Dermis blood vessel endothelial cell (primary cell): Measurements from ENCODE around the gene MED15. TPM values are rescaled to one million over a fixed set of nuclear protein-coding genes. Genes with fewer than 3 reads are reported as not detected.

Source experiments
- DNase-seq: peaks from one replicate; pipeline ENCODE4 v3.0.0; 2010
- total RNA-seq: library from RNA; depleted of rRNA; stranded (reverse); fragments of >200 nt; gene quantifications from 2 replicates; pipeline ENCODE4 v1.2.3, GENCODE V29; 2014

The MED15 gene
- total RNA-seq, 1 donor from 2014 or later, result 33.0 TPM

DNA sequence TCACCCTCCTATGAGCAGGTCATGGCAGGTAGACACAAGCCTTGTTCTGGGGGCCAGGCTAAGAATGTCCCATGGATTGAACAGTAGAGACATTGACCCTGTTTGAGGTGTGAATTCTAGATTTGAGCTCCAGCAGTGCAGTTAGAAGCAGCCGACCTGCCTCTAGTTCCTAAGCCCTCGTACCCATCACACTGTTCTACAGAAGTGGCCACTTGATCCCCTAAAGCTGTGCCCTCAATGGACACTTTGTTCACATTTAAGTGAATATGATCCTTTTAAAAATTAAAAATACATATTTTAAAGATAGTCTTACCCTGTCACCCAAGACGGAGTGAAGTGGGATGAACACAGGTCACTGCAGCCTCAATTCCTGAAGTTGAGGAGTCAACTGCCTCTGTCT lies 122.0 kb downstream of the MED15 start:
- DNase-seq, result no peak

DNA sequence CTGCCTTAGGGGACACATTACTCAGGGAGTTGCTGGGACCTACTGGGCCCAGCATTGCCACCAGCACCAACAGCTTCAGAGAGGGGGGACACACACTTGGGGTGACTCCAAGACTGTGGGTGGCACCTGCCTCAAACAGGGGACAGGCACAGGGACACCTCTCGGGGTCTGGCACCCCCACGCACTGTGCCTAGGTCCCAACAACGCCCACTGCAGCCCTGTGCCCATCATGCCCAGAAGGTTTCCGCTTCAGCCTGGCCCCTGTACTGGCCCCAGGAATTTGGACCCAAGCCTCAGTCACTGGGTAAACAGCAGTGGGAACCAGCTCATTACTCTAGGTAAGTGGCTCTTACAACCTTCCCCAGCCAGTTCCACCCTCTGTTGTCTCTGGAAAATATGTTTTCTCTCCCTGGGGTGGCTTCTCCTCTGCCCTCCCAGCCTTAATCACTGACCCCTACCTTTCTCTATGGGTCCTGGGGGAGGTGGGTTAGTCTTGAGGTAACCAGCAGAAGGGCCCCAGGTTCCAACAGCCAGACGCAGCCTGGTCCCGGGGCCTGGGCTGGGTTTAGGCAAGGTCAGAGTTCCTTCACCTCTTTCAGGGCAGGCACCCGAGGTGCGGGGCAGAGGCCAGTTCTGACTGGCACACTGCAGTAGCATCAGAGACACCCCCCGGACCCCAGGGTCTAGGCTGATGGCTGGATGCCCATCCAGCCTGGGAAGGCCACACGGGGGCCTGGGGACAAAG lies 123.6 kb downstream of the MED15 start:
- DNase-seq, result no peak

DNA sequence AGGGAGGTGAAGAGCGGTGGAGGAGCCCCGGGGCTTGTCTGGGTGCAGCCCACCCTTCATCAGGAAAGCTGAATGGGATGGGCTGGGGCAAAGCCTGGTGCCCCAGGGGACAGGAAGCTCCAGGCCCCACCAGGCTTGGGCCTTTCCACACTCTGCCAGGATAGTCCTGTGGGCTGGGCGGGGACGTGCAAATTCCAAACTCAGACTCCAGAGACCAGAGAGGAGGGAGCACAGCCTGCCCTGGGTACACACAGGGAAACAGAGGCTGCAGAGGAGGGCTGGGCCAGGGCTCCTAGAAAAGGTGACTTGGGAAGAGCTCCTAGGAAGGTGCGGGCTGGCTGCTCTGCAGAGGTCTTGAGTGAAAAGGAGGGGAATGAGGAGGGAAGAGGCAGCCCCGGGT lies 124.7 kb downstream of the MED15 start:
- DNase-seq, result no peak

DNA sequence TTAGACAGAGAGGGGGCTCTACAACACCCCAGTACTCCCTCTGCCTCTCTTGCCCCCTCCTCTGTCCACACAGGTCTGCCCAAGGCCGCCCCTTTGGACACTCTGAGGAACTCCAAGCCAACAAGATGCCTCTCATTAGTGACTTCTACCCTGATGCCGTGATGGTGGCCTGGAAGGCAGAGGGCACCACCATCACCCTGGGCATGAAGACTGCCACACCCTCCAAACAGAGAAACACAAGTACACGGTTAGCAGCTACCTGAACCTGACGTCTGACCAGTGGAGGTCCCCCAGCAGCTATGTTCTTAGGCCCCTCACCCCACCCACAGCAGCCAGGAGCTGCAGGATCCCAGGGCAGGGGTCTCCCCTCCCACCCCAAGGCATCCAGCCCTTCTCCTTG lies 125.1 kb downstream of the MED15 start:
- DNase-seq, result no peak

DNA sequence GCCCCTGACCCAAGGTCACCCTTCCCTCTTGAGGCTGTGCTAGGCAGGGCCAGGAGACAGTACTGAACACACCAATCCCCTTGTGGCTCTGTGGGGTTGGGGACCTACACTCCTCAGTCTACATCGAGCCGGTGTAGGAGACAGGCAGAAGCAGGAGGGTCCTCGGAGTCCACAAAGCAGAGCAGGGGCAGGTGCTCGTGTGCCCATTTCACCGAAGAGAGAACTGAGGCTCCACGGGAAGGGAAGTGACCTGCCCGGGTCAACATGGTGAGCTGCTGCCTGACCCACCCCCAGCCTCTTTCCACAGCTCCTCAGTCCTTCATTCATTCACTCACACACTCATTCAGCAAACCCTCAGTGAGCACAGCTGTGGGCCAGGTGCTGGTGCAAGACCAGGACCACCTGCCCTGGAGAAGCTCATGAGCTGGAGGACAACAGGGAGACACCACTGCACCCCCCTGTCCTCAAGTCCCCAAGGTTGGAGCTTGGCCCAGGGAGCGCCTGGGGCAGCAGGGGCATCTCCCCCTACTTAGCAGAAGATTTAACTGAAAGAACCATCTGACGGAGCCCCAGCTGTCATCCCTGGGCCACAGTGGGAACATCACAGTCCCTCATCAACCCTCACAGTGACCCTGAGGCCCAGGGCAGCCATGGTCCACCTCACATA lies 127.3 kb downstream of the MED15 start:
- no peak for DNase-seq

DNA sequence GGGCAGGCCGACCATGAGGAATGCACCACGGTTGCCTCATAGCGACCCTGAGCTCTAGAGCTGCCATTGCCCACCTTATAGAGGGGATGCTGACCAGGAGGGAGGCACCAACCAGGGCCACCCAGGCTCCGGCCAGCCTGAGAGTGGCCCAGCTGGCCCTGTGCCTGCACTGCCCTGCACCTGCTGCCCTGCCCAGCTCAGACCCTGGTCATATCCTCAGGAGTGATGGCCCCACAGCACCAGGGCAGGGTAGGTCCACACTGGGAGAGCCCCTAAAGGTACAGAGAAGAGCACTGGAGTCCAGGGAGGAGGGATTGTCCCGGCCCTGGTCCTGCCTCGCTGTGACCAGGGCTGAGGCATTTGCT lies 127.8 kb downstream of the MED15 start:
- DNase-seq, result no peak

DNA sequence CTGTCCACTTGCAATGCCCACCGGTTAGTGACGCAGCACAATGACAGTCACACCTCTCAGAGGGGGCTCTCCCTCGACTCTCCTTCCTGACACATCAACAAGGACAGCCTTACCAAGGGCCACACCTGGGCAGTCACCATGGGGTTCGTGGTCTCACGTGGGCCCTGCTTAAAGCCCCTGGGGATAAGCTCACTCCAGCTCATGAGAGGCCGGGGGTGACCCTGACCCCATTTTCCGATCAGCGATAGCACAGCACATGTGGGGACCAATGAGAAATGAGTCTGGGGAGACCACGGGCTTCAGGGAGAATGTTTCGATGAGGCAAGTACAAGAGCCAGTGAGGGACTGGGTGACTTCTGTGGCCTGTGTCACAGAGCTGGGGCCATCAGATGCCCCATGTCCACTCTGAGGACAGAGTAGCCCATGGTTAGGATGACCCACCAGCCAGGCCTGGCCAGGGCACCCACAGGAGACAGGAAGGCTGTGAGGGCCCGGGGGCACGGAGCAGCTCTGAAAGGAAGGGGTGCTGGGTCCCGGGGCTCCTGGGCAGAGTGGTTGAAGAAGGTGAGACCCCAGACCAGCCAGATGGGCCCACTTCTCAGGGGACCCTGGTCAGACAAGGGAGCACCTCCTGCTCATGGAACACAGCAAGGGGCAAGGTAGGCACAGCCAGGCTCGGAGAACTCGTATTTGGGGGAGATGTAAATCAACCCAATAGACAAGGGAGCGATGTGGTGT lies 128.8 kb downstream of the MED15 start:
- DNase-seq, result no peak

DNA sequence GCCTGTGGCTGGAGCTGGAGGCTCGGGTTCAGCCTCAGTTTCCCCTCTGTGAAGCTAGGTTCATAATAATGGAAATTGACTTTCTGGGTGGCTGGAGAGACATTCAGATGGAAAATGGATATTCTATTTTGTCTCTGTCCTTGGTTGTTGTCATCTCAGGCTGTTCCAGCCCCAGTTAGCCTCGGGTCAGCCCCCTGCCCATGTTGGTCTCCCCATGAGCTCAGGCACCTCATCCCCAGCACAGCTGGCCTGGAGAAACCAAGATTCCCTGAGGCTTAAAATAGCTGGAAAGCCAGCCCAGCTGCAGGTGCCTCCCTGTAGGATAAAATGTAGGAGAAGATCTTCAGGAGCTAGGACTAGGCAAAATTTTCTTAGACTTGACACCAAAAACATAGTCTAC lies 129.5 kb downstream of the MED15 start:
- no peak for DNase-seq

Other genes with a start within 250 kb of the MED15 start
- gene RTN4R, start 239.3 kb upstream of the MED15 start, total RNA-seq, result 0.68 and 2.7 TPM in 2 replicates
- gene DGCR6L, start 187.6 kb upstream of the MED15 start, total RNA-seq, result 40.8 and 62.5 TPM in 2 replicates
- gene ZNF74, start 113.5 kb upstream of the MED15 start, total RNA-seq, result 19.7 and 21.3 TPM in 2 replicates
- 9.7 and 12.0 TPM in 2 replicates for gene SCARF2, start 69.8 kb upstream of the MED15 start, total RNA-seq
- 19.5 and 28.1 TPM in 2 replicates for gene KLHL22, start 11.8 kb upstream of the MED15 start, total RNA-seq